ENCODE results near the gene RBM48.

RBM48 gene

DNA sequence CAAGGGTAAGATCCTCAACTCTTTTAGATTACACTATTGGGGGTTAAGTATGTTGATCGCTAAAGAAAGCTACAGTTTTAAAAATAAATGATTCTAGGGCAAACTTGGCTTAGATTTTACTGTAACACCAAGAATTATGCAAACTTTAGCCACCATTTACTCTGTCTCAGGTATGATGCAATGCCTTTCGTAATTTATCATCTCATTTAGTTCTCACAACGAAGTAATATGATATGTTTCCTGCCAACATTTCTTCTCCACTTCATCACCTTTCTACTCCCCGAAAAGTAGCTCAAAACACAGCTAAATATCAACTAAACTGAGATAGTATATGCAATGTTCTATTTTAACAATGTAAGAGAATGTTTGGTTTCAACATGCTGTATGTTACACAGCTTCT is 40.5 kb downstream of the RBM48 start:
- no peak for TF ChIP-seq CTCF (IDR thresholded peaks at IDR 0.05; ENCODE audit: low read depth, low read length)
- H3K4me3 ChIP-seq (ENCODE audit: low read depth, low read length), result no peak overlapping the region

DNA sequence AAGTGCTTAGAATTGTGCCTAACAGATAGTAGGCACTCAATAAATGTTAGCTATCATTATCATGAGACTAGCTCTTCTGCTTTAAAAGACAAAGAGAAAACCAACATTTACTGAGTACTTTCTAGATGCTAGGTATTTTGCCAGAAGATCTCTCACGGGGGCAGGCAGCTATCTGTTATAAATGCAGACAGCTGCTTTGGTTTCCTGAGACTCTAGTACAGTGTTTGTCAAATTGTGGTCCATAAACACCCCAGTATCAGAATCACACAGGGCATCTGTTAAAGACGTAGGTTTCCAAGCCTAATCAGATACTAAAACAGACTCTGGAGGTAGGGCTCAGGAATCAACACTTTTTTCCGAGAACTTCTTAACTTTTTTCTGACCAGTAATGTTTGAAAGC is 47.7 kb downstream of the RBM48 start:
- no peak overlapping the region for H3K4me3 ChIP-seq (ENCODE audit: low read depth, low read length)
- TF ChIP-seq CTCF (IDR thresholded peaks at IDR 0.05; ENCODE audit: low read depth, low read length), result no peak

DNA sequence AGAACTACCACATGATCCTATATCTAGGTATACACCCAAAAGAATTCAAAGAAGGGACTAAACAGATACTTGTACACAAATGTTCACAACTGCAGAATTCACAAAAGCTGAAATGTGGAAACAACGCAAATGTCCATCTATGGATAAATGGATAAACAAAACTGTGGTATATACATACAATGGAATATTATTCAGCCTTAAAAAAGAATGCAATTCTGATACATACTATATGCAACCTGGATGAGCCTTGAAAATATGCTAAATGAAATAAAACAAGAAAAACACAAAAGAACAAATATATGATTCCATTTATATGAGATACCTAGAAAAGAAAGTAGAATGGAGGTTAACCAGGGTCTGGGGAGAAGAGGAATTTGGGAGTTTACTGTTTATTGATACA is 54.4 kb downstream of the RBM48 start:
- TF ChIP-seq CTCF (IDR thresholded peaks at IDR 0.05; ENCODE audit: low read depth, low read length), result no peak
- H3K4me3 ChIP-seq (ENCODE audit: low read depth, low read length), result no peak overlapping the region

DNA sequence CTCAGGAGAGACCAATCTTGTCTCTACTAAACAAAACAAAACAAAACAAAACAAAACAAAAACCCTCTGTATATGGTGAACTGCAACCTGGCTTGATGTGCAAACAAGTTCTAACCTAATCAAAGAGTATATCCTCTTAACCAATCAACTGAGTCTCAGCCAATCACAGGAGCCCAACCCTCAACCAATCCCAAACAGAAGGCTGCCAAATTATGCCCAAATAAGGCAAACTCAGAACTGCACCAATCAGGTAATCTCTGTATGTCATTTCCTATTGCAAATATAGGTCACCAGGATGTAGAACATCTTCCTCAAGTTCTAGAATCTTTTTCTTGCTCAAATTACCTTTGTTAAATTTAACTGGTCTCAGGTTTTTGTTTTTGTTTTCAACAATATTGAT is 56.4 kb downstream of the RBM48 start:
- no peak for TF ChIP-seq CTCF (IDR thresholded peaks at IDR 0.05; ENCODE audit: low read depth, low read length)
- H3K4me3 ChIP-seq (ENCODE audit: low read depth, low read length), result no peak overlapping the region

DNA sequence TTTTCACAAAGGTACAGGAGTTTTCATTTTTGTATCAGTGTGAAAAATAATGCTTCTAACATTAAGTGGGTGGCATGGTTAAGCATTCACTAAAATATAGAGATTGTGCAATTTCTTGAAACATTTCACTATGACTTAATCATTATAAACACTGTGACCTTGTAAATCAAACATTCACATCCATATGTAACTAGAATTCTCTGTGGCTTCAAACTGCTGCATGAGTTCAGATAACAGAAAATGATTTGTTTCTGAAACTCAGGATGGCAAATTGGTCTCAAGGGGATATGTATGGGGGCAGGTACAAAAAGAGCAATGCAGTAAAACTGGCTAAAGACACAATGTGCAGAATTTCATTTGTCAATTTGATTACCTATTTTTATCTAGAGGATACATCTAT is 57.8 kb downstream of the RBM48 start:
- H3K4me3 ChIP-seq (ENCODE audit: low read depth, low read length), result peak overlapping the region; percentile 16; the same call in 1 of the 2 replicates
- TF ChIP-seq CTCF (IDR thresholded peaks at IDR 0.05; ENCODE audit: low read depth, low read length), result no peak

DNA sequence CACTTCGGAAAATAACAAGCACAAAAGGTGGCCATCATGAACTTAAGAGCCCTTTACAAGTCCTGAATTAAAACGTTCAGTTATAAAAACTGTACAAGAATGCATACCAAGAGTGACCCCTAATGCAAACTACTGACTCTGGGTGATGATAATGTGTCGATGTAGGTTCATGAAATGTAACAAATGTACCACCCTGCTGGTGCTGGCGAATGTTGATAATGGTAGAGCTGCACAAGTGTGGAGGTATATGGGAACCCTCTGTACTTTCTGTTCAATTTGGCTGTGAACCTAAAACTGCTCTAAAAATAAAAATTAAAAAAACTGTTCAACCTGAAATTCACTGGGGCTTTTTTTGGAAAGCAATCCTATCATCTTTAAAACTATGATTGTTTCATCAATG is 58.2 kb downstream of the RBM48 start:
- TF ChIP-seq CTCF (IDR thresholded peaks at IDR 0.05; ENCODE audit: low read depth, low read length), result no peak
- no peak overlapping the region for H3K4me3 ChIP-seq (ENCODE audit: low read depth, low read length)
